Memory B cell (primary cell): ENCODE measurements around the gene AFAP1L1.

ENCODE experiments used
- ATAC-seq: fragments of 150-1000 bp; cut with Tn5 transposase; 2 replicates; pipeline ENCODE4 v1.10.0; 2021; ENCODE audit warnings: low read depth, mild to moderate bottlenecking, moderate library complexity
- DNase-seq, 2 donors: peaks; one replicate each; pipeline ENCODE4 v3.0.0; 2022; ENCODE audit warnings: low spot score in 2 of 2
- H3K27ac Mint-ChIP-seq: one replicate; pipeline ENCODE4 v1.8.0; 2022; ENCODE audit warnings: mild to moderate bottlenecking, moderate library complexity, mixed read lengths
- H3K27me3 Mint-ChIP-seq: one replicate; pipeline ENCODE4 v1.8.0; 2022; ENCODE audit warnings: mixed read lengths
- H3K36me3 Mint-ChIP-seq: one replicate; pipeline ENCODE4 v1.8.0; 2022; ENCODE audit warnings: mild to moderate bottlenecking, mixed read lengths
- H3K4me1 Mint-ChIP-seq: one replicate; pipeline ENCODE4 v1.8.0; 2022; ENCODE audit warnings: mixed read lengths
- H3K4me3 Mint-ChIP-seq: one replicate; pipeline ENCODE4 v1.8.0; 2022; ENCODE audit warnings: mild to moderate bottlenecking, moderate library complexity, mixed read lengths
- H3K9me3 Mint-ChIP-seq: one replicate; pipeline ENCODE4 v1.8.0; 2022; ENCODE audit warnings: mixed read lengths

AFAP1L1 gene

GRCh38 chr5:149271716-149272563 is at the start of gene AFAP1L1:
TSS of gene AFAP1L1 (plus strand) at chr5:149271859. CDS start at chr5:149271969, 110 bp downstream.
- DNase-seq (peak in 1 of 2 donors; percentile 15), ATAC-seq (peak; percentile 42)
- Mint-ChIP-seq H3K4me1 (peaks cover 5% of the 10 kb centered on the region), H3K36me3 (peaks cover 5% of the 10 kb centered on the region), H3K27me3 (peaks cover 26% of the 10 kb centered on the region), H3K4me3 (peak within 1 kb of the TSS; percentile 75), H3K9me3 (peaks cover 6% of the 10 kb centered on the region), H3K27ac (no peak within 1 kb of the TSS)

- Mint-ChIP-seq H3K9me3 (no peaks in the 10 kb centered on the region), H3K4me1 (peaks cover 3% of the 10 kb centered on the region), H3K4me3 (no peak overlapping the region), H3K27ac (no peak overlapping the region), H3K36me3 (no peaks in the 10 kb centered on the region), H3K27me3 (peaks cover 9% of the 10 kb centered on the region)
- ATAC-seq: no peak
- DNase-seq: no peak
Measured at GRCh38 chr5:149223081-149223848, 48.4 kb upstream of the AFAP1L1 start.

GRCh38 chr5:149224282-149224681 is 47.4 kb upstream of the AFAP1L1 start:
- no peak overlapping the region for H3K27ac Mint-ChIP-seq

GRCh38 chr5:149227168-149227826 is 44.4 kb upstream of the AFAP1L1 start:
- H3K27me3 Mint-ChIP-seq: peaks cover 12% of the 10 kb centered on the region
- H3K4me1 Mint-ChIP-seq: peaks cover 3% of the 10 kb centered on the region
- H3K36me3 Mint-ChIP-seq: no peaks in the 10 kb centered on the region
- no peak overlapping the region for H3K27ac Mint-ChIP-seq
- ATAC-seq: no peak
- H3K9me3 Mint-ChIP-seq: no peaks in the 10 kb centered on the region
- no peak for DNase-seq
- no peak overlapping the region for H3K4me3 Mint-ChIP-seq

More at GRCh38 chr5:149224282-149224681, 47.4 kb upstream of the AFAP1L1 start:
- H3K4me1 Mint-ChIP-seq: peaks cover 3% of the 10 kb centered on the region
- no peak for ATAC-seq
- no peak overlapping the region for H3K4me3 Mint-ChIP-seq
- no peaks in the 10 kb centered on the region for H3K9me3 Mint-ChIP-seq
- no peaks in the 10 kb centered on the region for H3K36me3 Mint-ChIP-seq
- peaks cover 8% of the 10 kb centered on the region for H3K27me3 Mint-ChIP-seq
- DNase-seq: no peak

- H3K4me1 Mint-ChIP-seq: no peaks in the 10 kb centered on the region
- H3K36me3 Mint-ChIP-seq: no peaks in the 10 kb centered on the region
- no peak overlapping the region for H3K27ac Mint-ChIP-seq
- no peak overlapping the region for H3K4me3 Mint-ChIP-seq
- peaks cover 13% of the 10 kb centered on the region for H3K27me3 Mint-ChIP-seq
- ATAC-seq (no peak), DNase-seq (no peak)
- no peaks in the 10 kb centered on the region for H3K9me3 Mint-ChIP-seq
Measured at GRCh38 chr5:149228618-149229297, 42.9 kb upstream of the AFAP1L1 start.

- H3K4me1 Mint-ChIP-seq: no peaks in the 10 kb centered on the region
- H3K27me3 Mint-ChIP-seq: peaks cover 13% of the 10 kb centered on the region
- DNase-seq (no peak), ATAC-seq (no peak)
- no peak overlapping the region for H3K4me3 Mint-ChIP-seq
- no peak overlapping the region for H3K27ac Mint-ChIP-seq
- H3K36me3 Mint-ChIP-seq: no peaks in the 10 kb centered on the region
- no peaks in the 10 kb centered on the region for H3K9me3 Mint-ChIP-seq
Measured at GRCh38 chr5:149229298-149229937, 42.2 kb upstream of the AFAP1L1 start.

- Mint-ChIP-seq H3K27ac (no peak overlapping the region), H3K9me3 (no peaks in the 10 kb centered on the region), H3K27me3 (peaks cover 10% of the 10 kb centered on the region), H3K4me3 (no peak overlapping the region), H3K4me1 (peaks cover 8% of the 10 kb centered on the region), H3K36me3 (no peaks in the 10 kb centered on the region)
- DNase-seq (no peak), ATAC-seq (no peak)
Measured at GRCh38 chr5:149235841-149236240, 35.8 kb upstream of the AFAP1L1 start.

- Mint-ChIP-seq H3K4me3 (no peak overlapping the region), H3K4me1 (peaks cover 11% of the 10 kb centered on the region), H3K27ac (no peak overlapping the region), H3K9me3 (no peaks in the 10 kb centered on the region), H3K27me3 (peaks cover 9% of the 10 kb centered on the region), H3K36me3 (no peaks in the 10 kb centered on the region)
- ATAC-seq: no peak
- no peak for DNase-seq
Measured at GRCh38 chr5:149237662-149238061, 34.0 kb upstream of the AFAP1L1 start.

- Mint-ChIP-seq H3K4me3 (no peak overlapping the region), H3K4me1 (peaks cover 11% of the 10 kb centered on the region), H3K27me3 (peaks cover 8% of the 10 kb centered on the region), H3K36me3 (no peaks in the 10 kb centered on the region), H3K27ac (no peak overlapping the region), H3K9me3 (no peaks in the 10 kb centered on the region)
- ATAC-seq (no peak), DNase-seq (no peak)
Measured at GRCh38 chr5:149238540-149238939, 33.1 kb upstream of the AFAP1L1 start.

GRCh38 chr5:149239917-149240316 is 31.7 kb upstream of the AFAP1L1 start:
- peak overlapping the region; percentile 62 for H3K27ac Mint-ChIP-seq
- peaks cover 8% of the 10 kb centered on the region for H3K27me3 Mint-ChIP-seq
- H3K36me3 Mint-ChIP-seq: no peaks in the 10 kb centered on the region
- DNase-seq: no peak
- peaks cover 11% of the 10 kb centered on the region for H3K4me1 Mint-ChIP-seq
- no peak for ATAC-seq
- no peak overlapping the region for H3K4me3 Mint-ChIP-seq
- no peaks in the 10 kb centered on the region for H3K9me3 Mint-ChIP-seq

GRCh38 chr5:149240354-149240998 is 31.2 kb upstream of the AFAP1L1 start:
- Mint-ChIP-seq H3K4me3 (no peak overlapping the region), H3K36me3 (no peaks in the 10 kb centered on the region), H3K4me1 (peaks cover 11% of the 10 kb centered on the region), H3K27me3 (peaks cover 14% of the 10 kb centered on the region), H3K9me3 (no peaks in the 10 kb centered on the region), H3K27ac (peak overlapping the region; percentile 62)
- DNase-seq (peak in 1 of 2 donors; percentile 18), ATAC-seq (peak; percentile 73)

GRCh38 chr5:149242339-149242738 is 29.3 kb upstream of the AFAP1L1 start:
- H3K27me3 Mint-ChIP-seq: peaks cover 16% of the 10 kb centered on the region
- no peak for ATAC-seq
- H3K4me1 Mint-ChIP-seq: peaks cover 11% of the 10 kb centered on the region
- H3K27ac Mint-ChIP-seq: no peak overlapping the region
- no peak overlapping the region for H3K4me3 Mint-ChIP-seq
- no peak for DNase-seq
- peaks cover 1% of the 10 kb centered on the region for H3K9me3 Mint-ChIP-seq
- H3K36me3 Mint-ChIP-seq: no peaks in the 10 kb centered on the region

- no peak for DNase-seq
- no peak overlapping the region for H3K27ac Mint-ChIP-seq
- H3K27me3 Mint-ChIP-seq: peaks cover 13% of the 10 kb centered on the region
- ATAC-seq: no peak
- H3K4me1 Mint-ChIP-seq: no peaks in the 10 kb centered on the region
- no peak overlapping the region for H3K4me3 Mint-ChIP-seq
- H3K9me3 Mint-ChIP-seq: peaks cover 1% of the 10 kb centered on the region
- no peaks in the 10 kb centered on the region for H3K36me3 Mint-ChIP-seq
Measured at GRCh38 chr5:149246906-149247305, 24.8 kb upstream of the AFAP1L1 start.
